Activated T-cell treated with anti-CD3 and anti-CD28 coated beads, Interleukin-2, amount 50 U/mL, for 72 hours (primary cell): ENCODE data around the gene VWA2. TPM values are rescaled to one million over a fixed set of nuclear protein-coding genes. Genes with fewer than 3 reads are reported as not detected.

Experiments
- ATAC-seq, 2 donors: fragments of 150-1000 bp; cut with Tn5 transposase; replicated peaks in 1 of 2; 2 replicates each; pipeline ENCODE4 v1.10.0; 2021; ENCODE audit warnings: moderate library complexity in 2 of 2, mild to moderate bottlenecking in 1 of 2
- DNase-seq, 2 donors: peaks; one replicate each; pipeline ENCODE4 v3.0.0; 2021 to 2022; ENCODE audit warnings: mixed read lengths in 1 of 2
- H3K27ac Mint-ChIP-seq: one replicate; pipeline ENCODE4 v1.8.0; 2022; ENCODE audit warnings: mild to moderate bottlenecking, moderate library complexity, mixed read lengths
- H3K27me3 Mint-ChIP-seq: one replicate; pipeline ENCODE4 v1.8.0; 2022; ENCODE audit warnings: low read depth, mixed read lengths
- H3K36me3 Mint-ChIP-seq, 2 donors: one replicate each; pipeline ENCODE4 v1.8.0; 2022; ENCODE audit warnings: mixed read lengths in 2 of 2, mild to moderate bottlenecking in 1 of 2; ENCODE audit not compliant: insufficient read depth in 2 of 2
- H3K4me1 Mint-ChIP-seq: one replicate; pipeline ENCODE4 v1.8.0; 2022; ENCODE audit warnings: low read depth, mixed read lengths
- H3K4me3 Mint-ChIP-seq, 2 donors: one replicate each; pipeline ENCODE4 v1.8.0; 2022; ENCODE audit warnings: mild to moderate bottlenecking in 2 of 2, mixed read lengths in 2 of 2, moderate library complexity in 2 of 2
- H3K9me3 Mint-ChIP-seq, 2 donors: one replicate each; pipeline ENCODE4 v1.8.0; 2022; ENCODE audit warnings: mixed read lengths in 2 of 2
- total RNA-seq, 2 donors: library from RNA; stranded (reverse); gene quantifications; one replicate each; pipeline ENCODE4 v1.2.3, GENCODE V29; 2022

VWA2 gene
- total RNA-seq, 2 donors from 2014 or later: not detected

- H3K4me1 Mint-ChIP-seq: no peaks in the 10 kb centered on the region
- DNase-seq: no peak
- no peaks in the 10 kb centered on the region for H3K27me3 Mint-ChIP-seq
- H3K4me3 Mint-ChIP-seq: no peak overlapping the region
- H3K27ac Mint-ChIP-seq: no peak overlapping the region
- no peak for ATAC-seq
- H3K36me3 Mint-ChIP-seq: no peaks in the 10 kb centered on the region
- no peaks in the 10 kb centered on the region for H3K9me3 Mint-ChIP-seq
Observed at GRCh38 chr10:114284346-114285071, 45.5 kb downstream of the VWA2 start.

GRCh38 chr10:114285961-114286441 is 46.9 kb downstream of the VWA2 start:
- no peaks in the 10 kb centered on the region for H3K9me3 Mint-ChIP-seq
- ATAC-seq: no peak
- no peaks in the 10 kb centered on the region for H3K36me3 Mint-ChIP-seq

GRCh38 chr10:114286921-114287320 is 47.9 kb downstream of the VWA2 start:
- Mint-ChIP-seq H3K27ac (no peak overlapping the region), H3K9me3 (no peaks in the 10 kb centered on the region), H3K4me1 (no peaks in the 10 kb centered on the region), H3K27me3 (no peaks in the 10 kb centered on the region), H3K36me3 (no peaks in the 10 kb centered on the region), H3K4me3 (no peak overlapping the region)
- ATAC-seq (no peak), DNase-seq (no peak)

More at GRCh38 chr10:114285961-114286441, 46.9 kb downstream of the VWA2 start:
- Mint-ChIP-seq H3K4me3 (no peak overlapping the region), H3K27ac (no peak overlapping the region), H3K4me1 (no peaks in the 10 kb centered on the region), H3K27me3 (no peaks in the 10 kb centered on the region)
- DNase-seq: no peak

GRCh38 chr10:114288424-114289095 is 49.5 kb downstream of the VWA2 start:
- DNase-seq (no peak), ATAC-seq (no peak)
- Mint-ChIP-seq H3K4me1 (no peaks in the 10 kb centered on the region), H3K9me3 (no peaks in the 10 kb centered on the region), H3K27me3 (no peaks in the 10 kb centered on the region), H3K27ac (no peak overlapping the region), H3K36me3 (no peaks in the 10 kb centered on the region), H3K4me3 (no peak overlapping the region)

- no peak for ATAC-seq
- H3K4me1 Mint-ChIP-seq: no peaks in the 10 kb centered on the region
Observed at GRCh38 chr10:114289096-114289436, 50.0 kb downstream of the VWA2 start.

GRCh38 chr10:114290038-114290437 is 51.0 kb downstream of the VWA2 start:
- no peaks in the 10 kb centered on the region for H3K27me3 Mint-ChIP-seq
- H3K4me3 Mint-ChIP-seq: no peak overlapping the region
- no peak overlapping the region for H3K27ac Mint-ChIP-seq
- ATAC-seq (no peak), DNase-seq (no peak)
- peaks cover 2% of the 10 kb centered on the region in 2 donors for H3K36me3 Mint-ChIP-seq
- no peaks in the 10 kb centered on the region for H3K4me1 Mint-ChIP-seq
- H3K9me3 Mint-ChIP-seq: no peaks in the 10 kb centered on the region

More at GRCh38 chr10:114289096-114289436, 50.0 kb downstream of the VWA2 start:
- no peak overlapping the region for H3K4me3 Mint-ChIP-seq
- no peaks in the 10 kb centered on the region for H3K27me3 Mint-ChIP-seq
- H3K27ac Mint-ChIP-seq: no peak overlapping the region
- no peaks in the 10 kb centered on the region for H3K9me3 Mint-ChIP-seq
- H3K36me3 Mint-ChIP-seq: no peaks in the 10 kb centered on the region
- DNase-seq: no peak

GRCh38 chr10:114291076-114291475 is 52.0 kb downstream of the VWA2 start:
- Mint-ChIP-seq H3K9me3 (peaks cover 4 to 6% of the 10 kb centered on the region in 2 donors), H3K27me3 (no peaks in the 10 kb centered on the region), H3K4me3 (no peak overlapping the region), H3K4me1 (no peaks in the 10 kb centered on the region), H3K36me3 (peaks cover 6 to 11% of the 10 kb centered on the region in 2 donors), H3K27ac (no peak overlapping the region)
- no peak for DNase-seq
- ATAC-seq: no peak

GRCh38 chr10:114291516-114291915 is 52.5 kb downstream of the VWA2 start:
- DNase-seq (no peak), ATAC-seq (no peak)
- Mint-ChIP-seq H3K9me3 (peaks cover 6 to 8% of the 10 kb centered on the region in 2 donors), H3K4me1 (no peaks in the 10 kb centered on the region), H3K27ac (no peak overlapping the region), H3K4me3 (no peak overlapping the region), H3K27me3 (no peaks in the 10 kb centered on the region), H3K36me3 (peaks cover 8 to 14% of the 10 kb centered on the region in 2 donors)

GRCh38 chr10:114293075-114293474 is 54.0 kb downstream of the VWA2 start:
- Mint-ChIP-seq H3K27me3 (no peaks in the 10 kb centered on the region), H3K27ac (no peak overlapping the region)
- no peak for DNase-seq

GRCh38 chr10:114294549-114294948 is 55.5 kb downstream of the VWA2 start:
- Mint-ChIP-seq H3K27ac (no peak overlapping the region), H3K27me3 (no peaks in the 10 kb centered on the region), H3K36me3 (peaks cover 8 to 14% of the 10 kb centered on the region in 2 donors), H3K4me1 (no peaks in the 10 kb centered on the region), H3K9me3 (peaks cover 6 to 9% of the 10 kb centered on the region in 2 donors), H3K4me3 (no peak overlapping the region)
- DNase-seq (no peak), ATAC-seq (no peak)

More at GRCh38 chr10:114293075-114293474, 54.0 kb downstream of the VWA2 start:
- Mint-ChIP-seq H3K4me3 (no peak overlapping the region), H3K36me3 (peaks cover 8 to 14% of the 10 kb centered on the region in 2 donors), H3K4me1 (no peaks in the 10 kb centered on the region), H3K9me3 (peaks cover 6 to 9% of the 10 kb centered on the region in 2 donors)
- no peak for ATAC-seq

- Mint-ChIP-seq H3K4me1 (no peaks in the 10 kb centered on the region), H3K27me3 (no peaks in the 10 kb centered on the region)
Observed at GRCh38 chr10:114295393-114295792, 56.3 kb downstream of the VWA2 start.

GRCh38 chr10:114297136-114297705 is 58.2 kb downstream of the VWA2 start:
- Mint-ChIP-seq H3K27ac (no peak overlapping the region), H3K4me1 (no peaks in the 10 kb centered on the region), H3K36me3 (peaks cover 8 to 14% of the 10 kb centered on the region in 2 donors), H3K27me3 (no peaks in the 10 kb centered on the region), H3K9me3 (peaks cover 6 to 9% of the 10 kb centered on the region in 2 donors), H3K4me3 (no peak overlapping the region)
- ATAC-seq: no peak
- DNase-seq: no peak

More at GRCh38 chr10:114295393-114295792, 56.3 kb downstream of the VWA2 start:
- Mint-ChIP-seq H3K9me3 (peaks cover 6 to 9% of the 10 kb centered on the region in 2 donors), H3K4me3 (no peak overlapping the region), H3K27ac (no peak overlapping the region), H3K36me3 (peaks cover 8 to 14% of the 10 kb centered on the region in 2 donors)
- no peak for ATAC-seq
- no peak for DNase-seq

GRCh38 chr10:114300036-114300645 is 61.1 kb downstream of the VWA2 start:
- no peak overlapping the region for H3K27ac Mint-ChIP-seq
- DNase-seq (no peak), ATAC-seq (no peak)
- no peak overlapping the region for H3K4me3 Mint-ChIP-seq
- H3K27me3 Mint-ChIP-seq: no peaks in the 10 kb centered on the region
- H3K36me3 Mint-ChIP-seq: peaks cover 6 to 11% of the 10 kb centered on the region in 2 donors
- peaks cover 12% of the 10 kb centered on the region for H3K4me1 Mint-ChIP-seq
- H3K9me3 Mint-ChIP-seq: peaks cover 6 to 9% of the 10 kb centered on the region in 2 donors
